Pancreas (tissue), 10 donors: ENCODE data around the gene PHF21B. TPM values are rescaled to one million over a fixed set of nuclear protein-coding genes. Genes with fewer than 3 reads are reported as not detected.
"Not testable (repeated sequence)": the region's sequence is repeated elsewhere in the genome, so short reads cannot be mapped to it uniquely, and the experiment has no call there.

ENCODE experiments used
- ATAC-seq, 4 donors: fragments of 200-7000 bp; cut with Tn5 transposase; one replicate each; pipeline versions ENCODE4 v1.8.0 to v1.9.1; 2020; ENCODE audit warnings: mild to moderate bottlenecking in 4 of 4, moderate library complexity in 4 of 4
- DNase-seq, 6 donors: peaks; one replicate each; pipeline ENCODE4 v3.0.0-alpha.2; 2020
- FAIRE-seq: peaks from 2 replicates; lab custom pipeline; 2012; peaks lifted over from hg19 to GRCh38; lab: Jason Lieb, UNC
- H3K27ac ChIP-seq, 4 donors: fragments of 200-600 bp; sonication (generic); 1 replicate in 3 of 4; 2 replicates in 1 of 4; pipeline versions ENCODE4 v1.5.0 to v1.8.0; 2020
- H3K27me3 ChIP-seq, 4 donors: fragments of 200-600 bp; one replicate each; pipeline ENCODE4 v1.8.0; 2021
- H3K36me3 ChIP-seq, 3 donors: fragments of 200-600 bp; sonication (generic) in 1 of 3; one replicate each; pipeline versions ENCODE4 v1.5.0 to v1.8.0; 2020 to 2021
- H3K4me1 ChIP-seq, 3 donors: fragments of 200-600 bp; one replicate each; pipeline ENCODE4 v1.8.0; 2021
- H3K4me3 ChIP-seq, 4 donors: fragments of 200-600 bp; sonication (generic) in 2 of 4; one replicate each; pipeline versions ENCODE4 v1.5.0 to v1.8.0; 2020 to 2021
- H3K9me3 ChIP-seq, 4 donors: fragments of 200-600 bp; one replicate each; pipeline ENCODE4 v1.8.0; 2021
- CTCF ChIP-seq, 4 donors: fragments of 200-600 bp; sonication (generic) in 3 of 4; IDR thresholded peaks; one replicate each; pipeline versions ENCODE4 v1.5.0 to v1.8.0; 2021; ENCODE audit warnings: antibody characterized with exemption in 4 of 4
- WGBS, 2 donors: extraction: QIAGEN DNeasy Blood & Tissue Kit; methylation state at CpG; one replicate each; pipeline ENCODE4 v1.1.7; 2013; 5-methylcytosine and 5-hydroxymethylcytosine counted together
- intact Hi-C, 3 donors: fragments of 100-400 bp; cut with DNase I; formaldehyde crosslinking; loops; one replicate each; pipeline versions ENCODE4 v1.11.1 to v1.14.2; 2022
- polyA plus RNA-seq, 2 donors: library from polyadenylated mRNA; stranded (reverse); fragments of 200-250 nt; gene quantifications; one replicate each; pipeline ENCODE4 v1.2.3, GENCODE V29; 2013
- total RNA-seq, 6 donors: library from RNA; stranded (reverse); fragmentation: NEBNext Ultra II Directional in 4 of 6; extraction: Animal tissue kit (Norgen Biotek cat#: 25700) in 4 of 6; gene quantifications; one replicate each; pipeline versions ENCODE4 v1.2.1 to v1.2.4, GENCODE V29; 2021 to 2023
- donor health status: healthy with polysubstance abuse.
- donor health status: DM: no; HTN: no; CAD: no; lungs with moderate emphysema.
- donor health status: DM: no; HTN: no; CAD: no.
- donor health status: control.
- donor health status: control.
- donor health status: Bipolar disorder and iron deficiency.
- donor health status: DM: yes; HTN: yes; CAD: no.
- donor health status: DM: no; HTN: no; CAD: no.
- donor health status: DM: no; HTN: no; CAD: no.
- donor health status: DM: yes; HTN: yes; CAD: no.

PHF21B gene
- total and polyA plus RNA-seq, 8 donors: 0.34 to 2.9 (median 0.57) TPM; not detected in 1

GRCh38 chr22:44964722-44965078, 45.1 kb downstream of the PHF21B start:
- no peak for DNase-seq
- no peaks in the 10 kb centered on the region for H3K36me3 ChIP-seq
- no peaks in the 10 kb centered on the region for H3K9me3 ChIP-seq
- FAIRE-seq: no peak
- no peak overlapping the region for H3K4me3 ChIP-seq
- WGBS, 2 donors: 55 to 75% methylated on average over 6 of the region's 6 CpGs
- no peaks in the 10 kb centered on the region for H3K4me1 ChIP-seq
- no peak for ATAC-seq
- H3K27me3 ChIP-seq: no peaks in the 10 kb centered on the region
- intact Hi-C loops: no loop called here
- H3K27ac ChIP-seq: no peak overlapping the region
- no peak for TF ChIP-seq CTCF (IDR thresholded peaks at IDR 0.05)

DNA sequence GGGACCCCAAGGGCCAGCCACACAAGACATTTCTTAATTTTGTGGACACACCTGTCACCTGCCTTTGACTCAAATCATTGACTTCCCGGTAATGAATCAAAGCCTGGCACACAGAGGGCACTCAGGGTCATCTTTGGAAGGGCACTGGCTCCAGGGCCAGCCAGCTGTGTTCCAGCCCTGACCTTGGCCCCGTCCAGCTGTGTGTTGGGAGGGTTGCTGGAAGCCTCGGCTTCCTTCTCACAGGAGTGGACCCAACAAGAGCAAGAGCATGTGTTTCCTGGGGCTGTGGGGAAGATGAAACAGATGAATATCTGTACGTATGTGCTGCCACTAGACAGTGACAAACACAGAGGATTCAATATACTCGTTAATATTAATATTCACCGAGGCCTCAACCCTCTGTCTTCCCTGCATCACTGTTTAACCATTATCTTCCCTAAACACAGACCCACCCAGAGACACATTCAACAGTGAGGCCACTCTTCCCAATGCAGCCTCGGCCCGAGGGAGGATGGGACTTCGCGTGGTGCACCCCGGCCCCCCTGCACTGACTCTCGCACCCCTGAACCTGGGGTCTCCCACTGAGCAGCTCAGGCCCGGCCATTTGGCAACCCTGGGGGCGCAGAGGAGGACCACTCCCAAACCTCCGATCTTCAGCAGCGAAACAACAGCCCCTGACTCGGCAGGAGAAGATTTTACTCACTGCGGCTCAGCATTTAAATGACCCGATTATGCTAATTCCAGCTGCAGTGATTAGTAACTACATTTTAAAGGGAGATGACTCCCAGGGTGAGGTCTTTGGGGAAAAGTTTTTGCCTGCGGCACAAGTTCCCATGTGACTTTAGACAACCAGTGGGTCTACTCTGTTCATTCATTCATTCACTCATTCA, 45.7 kb downstream of the PHF21B start:
- DNase-seq: no peak
- FAIRE-seq: no peak
- Histone ChIP-seq H3K27me3 (no peaks in the 10 kb centered on the region), H3K4me3 (no peak overlapping the region), H3K27ac (no peak overlapping the region), H3K9me3 (no peaks in the 10 kb centered on the region), H3K36me3 (no peaks in the 10 kb centered on the region), H3K4me1 (no peaks in the 10 kb centered on the region)
- no peak for TF ChIP-seq CTCF (IDR thresholded peaks at IDR 0.05)
- intact Hi-C loops: no loop called here
- ATAC-seq: no peak
- WGBS, 2 donors: 53 to 68% methylated on average over 20 of the region's 20 CpGs

GRCh38 chr22:44962741-44963454, 46.9 kb downstream of the PHF21B start:
- H3K36me3 ChIP-seq: no peaks in the 10 kb centered on the region
- ATAC-seq (no peak), DNase-seq (no peak)

GRCh38 chr22:44961682-44962081, 48.1 kb downstream of the PHF21B start:
- intact Hi-C loops, H3K27me3 ChIP-seq, ATAC-seq, H3K36me3 ChIP-seq, H3K27ac ChIP-seq, H3K9me3 ChIP-seq, FAIRE-seq, DNase-seq, H3K4me1 ChIP-seq, H3K4me3 ChIP-seq: not testable (repeated sequence)
- 85 to 91% methylated on average over 7 of the region's 7 CpGs for WGBS, 2 donors

More at GRCh38 chr22:44962741-44963454, 46.9 kb downstream of the PHF21B start:
- no peaks in the 10 kb centered on the region for H3K9me3 ChIP-seq
- 63 to 79% methylated on average over 18 of the region's 18 CpGs for WGBS, 2 donors
- no peaks in the 10 kb centered on the region for H3K27me3 ChIP-seq
- no peak for TF ChIP-seq CTCF (IDR thresholded peaks at IDR 0.05)
- intact Hi-C loops: no loop called here
- no peak for FAIRE-seq
- H3K4me3 ChIP-seq: no peak overlapping the region
- H3K4me1 ChIP-seq: no peaks in the 10 kb centered on the region
- H3K27ac ChIP-seq: no peak overlapping the region

- Histone ChIP-seq H3K4me1 (no peaks in the 10 kb centered on the region), H3K27ac (no peak overlapping the region), H3K9me3 (no peaks in the 10 kb centered on the region), H3K27me3 (no peaks in the 10 kb centered on the region), H3K4me3 (no peak overlapping the region), H3K36me3 (no peaks in the 10 kb centered on the region)
- TF ChIP-seq CTCF (IDR thresholded peaks at IDR 0.05): no peak
- FAIRE-seq: no peak
- intact Hi-C loops: no loop called here
- ATAC-seq: no peak
- whole genome bisulfite sequencing, 2 donors: 36 to 37% methylated on average over 18 of the region's 18 CpGs
- no peak for DNase-seq
Measured at GRCh38 chr22:44956840-44957767, 52.7 kb downstream of the PHF21B start.
